IMR-90 (cell line): ENCODE data around the gene ECHS1.

ENCODE experiments used
- BHLHE40 ChIP-seq: fragments of 150-350 bp; IDR thresholded peaks from 2 replicates; pipeline ENCODE4 v1.6.1; 2016; ENCODE audit warnings: mild to moderate bottlenecking, low read depth, low read length
- CTCF ChIP-seq: conservative IDR thresholded peaks from 2 replicates; pipeline ENCODE4 v1.5.1; 2012; ENCODE audit warnings: mild to moderate bottlenecking, low read depth, low read length, improper control_type of control experiment
- POLR2A ChIP-seq: IDR thresholded peaks from 2 replicates; pipeline ENCODE4 v1.6.1; 2012; ENCODE audit warnings: mild to moderate bottlenecking, low read depth, low read length
- RCOR1 ChIP-seq: IDR thresholded peaks from 2 replicates; pipeline ENCODE4 v1.6.1; 2012; ENCODE audit warnings: mild to moderate bottlenecking, low read length, improper control_type of control experiment; ENCODE audit not compliant: insufficient replicate concordance
- RFX5 ChIP-seq: IDR thresholded peaks from 2 replicates; pipeline ENCODE4 v1.8.0; 2012; ENCODE audit warnings: low read depth, mild to moderate bottlenecking, low read length, moderate library complexity
- SMC3 ChIP-seq: fragments of 150-350 bp; IDR thresholded peaks from 2 replicates; pipeline ENCODE4 v1.6.1; 2016; ENCODE audit warnings: low read depth, mild to moderate bottlenecking, antibody characterized with exemption, low read length, moderate library complexity

DNA sequence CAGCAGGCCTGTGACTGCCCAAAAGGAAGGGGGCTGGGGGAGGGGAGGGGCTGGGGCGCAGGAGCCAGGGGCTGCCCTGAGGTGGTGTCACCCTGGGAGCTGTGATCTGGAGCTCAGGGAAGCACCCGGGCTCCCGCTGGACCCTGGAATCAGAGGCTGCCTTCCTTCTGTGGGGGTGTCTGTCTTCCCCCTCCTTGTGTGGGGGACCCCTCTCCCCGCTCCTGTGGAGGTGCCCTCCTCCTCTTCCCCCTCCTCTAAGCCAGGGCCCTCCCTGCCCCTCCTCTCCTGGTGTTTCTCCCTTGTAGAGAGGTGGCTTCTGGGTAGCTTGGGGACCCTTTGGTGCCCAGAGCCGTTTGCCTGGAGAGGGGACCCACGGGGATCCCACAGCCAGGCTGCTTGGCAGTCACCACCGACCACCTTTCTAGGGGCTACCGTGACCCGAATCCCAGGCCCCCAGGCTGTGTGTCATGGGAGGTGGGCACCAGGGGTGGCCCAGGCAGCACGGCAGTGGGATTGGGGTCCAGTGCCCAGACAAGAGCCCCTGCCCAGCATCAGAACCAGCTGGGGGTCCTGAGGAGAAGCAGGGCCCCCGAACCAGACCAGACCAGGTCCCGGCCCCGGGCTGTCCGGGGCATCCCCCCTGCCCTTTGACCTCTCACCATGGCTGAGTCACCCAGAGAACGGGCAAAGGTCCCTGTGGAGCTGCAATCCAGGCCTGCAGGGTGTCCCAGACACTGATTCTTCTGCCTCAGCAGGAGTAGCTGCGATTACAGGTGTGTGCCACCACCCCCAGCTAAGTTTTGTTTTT, 25.2 kb downstream of the ECHS1 start:
- TF ChIP-seq SMC3 (no peak), RCOR1 (no peak), CTCF (no peak), BHLHE40 (no peak), RFX5 (no peak), POLR2A (no peak)
